OCI-LY7 (cell line): ENCODE data around the gene FTCDNL1.

Experiments
- CTCF ChIP-seq: fragments of 200-600 bp; sonication (generic); conservative IDR thresholded peaks from 2 replicates; pipeline ENCODE4 v1.5.1; 2014; ENCODE audit warnings: mild to moderate bottlenecking, antibody characterized with exemption, low read length, moderate library complexity, mixed read lengths
- EZH2phosphoT487 ChIP-seq: fragments of 200-600 bp; sonication (generic); IDR thresholded peaks from 2 replicates; pipeline ENCODE4 v1.6.1; 2018; ENCODE audit warnings: low read depth, borderline replicate concordance, mild to moderate bottlenecking, mixed run types, antibody characterized with exemption, low read length, moderate library complexity, mixed read lengths

GRCh38 chr2:199819746-199820145 is 31.2 kb downstream of the FTCDNL1 start:
- TF ChIP-seq CTCF (no peak), EZH2phosphoT487 (no peak)
